ENCODE data around the gene PKHD1.

The PKHD1 gene

GRCh38 chr6:51901766-51902764, 185.3 kb downstream of the PKHD1 start:
- Histone ChIP-seq H3K36me3 (ENCODE audit: control insufficient read depth, insufficient read depth, low read length) (no peaks in the 10 kb centered on the region), H3K27ac (ENCODE audit: low read depth, low read length, severe bottlenecking) (no peak overlapping the region), H3K4me3 (ENCODE audit: extremely low read depth, insufficient read depth, low read length, poor library complexity, severe bottlenecking) (no peak overlapping the region), H3K4me1 (ENCODE audit: control insufficient read depth, insufficient read depth, low read length, poor library complexity, severe bottlenecking) (no peaks in the 10 kb centered on the region), H3K9me3 (ENCODE audit: control insufficient read depth, low read length) (no peaks in the 10 kb centered on the region)
- 71 to 100% methylated on average over 1 to 2 of the region's 4 CpGs for WGBS, 2 experiments (ENCODE audit: insufficient coverage in 2 of 2)

- Histone ChIP-seq H3K4me3 (ENCODE audit: extremely low read depth, insufficient read depth, low read length, poor library complexity, severe bottlenecking) (no peak overlapping the region), H3K27ac (ENCODE audit: low read depth, low read length, severe bottlenecking) (no peak overlapping the region), H3K36me3 (ENCODE audit: control insufficient read depth, insufficient read depth, low read length) (no peaks in the 10 kb centered on the region), H3K4me1 (ENCODE audit: control insufficient read depth, insufficient read depth, low read length, poor library complexity, severe bottlenecking) (peaks cover 3% of the 10 kb centered on the region), H3K9me3 (ENCODE audit: control insufficient read depth, low read length) (no peaks in the 10 kb centered on the region)
- 92 to 94% methylated on average over 2 of the region's 4 CpGs for WGBS, 2 experiments (ENCODE audit: insufficient coverage in 2 of 2)
Observed at GRCh38 chr6:51893366-51893765, 194.0 kb downstream of the PKHD1 start.

- Histone ChIP-seq H3K27ac (ENCODE audit: low read depth, low read length, severe bottlenecking) (no peak overlapping the region), H3K4me1 (ENCODE audit: control insufficient read depth, insufficient read depth, low read length, poor library complexity, severe bottlenecking) (peaks cover 3% of the 10 kb centered on the region), H3K36me3 (ENCODE audit: control insufficient read depth, insufficient read depth, low read length) (no peaks in the 10 kb centered on the region), H3K4me3 (ENCODE audit: extremely low read depth, insufficient read depth, low read length, poor library complexity, severe bottlenecking) (no peak overlapping the region), H3K9me3 (ENCODE audit: control insufficient read depth, low read length) (no peaks in the 10 kb centered on the region)
- WGBS, 2 experiments (ENCODE audit: insufficient coverage in 2 of 2): 100% methylated on average over 1 of the region's 4 CpGs; no CpG with 5 or more reads in 1 of the 2 experiments
Observed at GRCh38 chr6:51892750-51893149, 194.7 kb downstream of the PKHD1 start.

- Histone ChIP-seq H3K4me1 (ENCODE audit: control insufficient read depth, insufficient read depth, low read length, poor library complexity, severe bottlenecking) (peaks cover 3% of the 10 kb centered on the region), H3K9me3 (ENCODE audit: control insufficient read depth, low read length) (no peaks in the 10 kb centered on the region), H3K4me3 (ENCODE audit: extremely low read depth, insufficient read depth, low read length, poor library complexity, severe bottlenecking) (no peak overlapping the region), H3K36me3 (ENCODE audit: control insufficient read depth, insufficient read depth, low read length) (no peaks in the 10 kb centered on the region), H3K27ac (ENCODE audit: low read depth, low read length, severe bottlenecking) (no peak overlapping the region)
- 100% methylated on average over 1 of the region's 3 CpGs; no CpG with 5 or more reads in 1 of the 2 experiments for WGBS, 2 experiments (ENCODE audit: insufficient coverage in 2 of 2)
Observed at GRCh38 chr6:51892339-51892738, 195.1 kb downstream of the PKHD1 start.

- 87 to 90% methylated on average over 3 to 4 of the region's 4 CpGs for WGBS, 2 experiments (ENCODE audit: insufficient coverage in 2 of 2)
- Histone ChIP-seq H3K4me3 (ENCODE audit: extremely low read depth, insufficient read depth, low read length, poor library complexity, severe bottlenecking) (no peak overlapping the region), H3K9me3 (ENCODE audit: control insufficient read depth, low read length) (no peaks in the 10 kb centered on the region), H3K36me3 (ENCODE audit: control insufficient read depth, insufficient read depth, low read length) (no peaks in the 10 kb centered on the region), H3K27ac (ENCODE audit: low read depth, low read length, severe bottlenecking) (no peak overlapping the region), H3K4me1 (ENCODE audit: control insufficient read depth, insufficient read depth, low read length, poor library complexity, severe bottlenecking) (peaks cover 3% of the 10 kb centered on the region)
Observed at GRCh38 chr6:51891784-51892183, 195.6 kb downstream of the PKHD1 start.

GRCh38 chr6:51887859-51888258, 199.6 kb downstream of the PKHD1 start:
- no peak overlapping the region for H3K4me3 ChIP-seq (ENCODE audit: extremely low read depth, insufficient read depth, low read length, poor library complexity, severe bottlenecking)
- WGBS, 2 experiments (ENCODE audit: insufficient coverage in 2 of 2): 78 to 100% methylated on average over 1 of the region's 2 CpGs
- no peak overlapping the region for H3K27ac ChIP-seq (ENCODE audit: low read depth, low read length, severe bottlenecking)
- H3K4me1 ChIP-seq (ENCODE audit: control insufficient read depth, insufficient read depth, low read length, poor library complexity, severe bottlenecking): no peaks in the 10 kb centered on the region
- no peaks in the 10 kb centered on the region for H3K36me3 ChIP-seq (ENCODE audit: control insufficient read depth, insufficient read depth, low read length)
- H3K9me3 ChIP-seq (ENCODE audit: control insufficient read depth, low read length): no peaks in the 10 kb centered on the region

GRCh38 chr6:51885957-51886356, 201.5 kb downstream of the PKHD1 start:
- Histone ChIP-seq H3K27ac (ENCODE audit: low read depth, low read length, severe bottlenecking) (no peak overlapping the region), H3K36me3 (ENCODE audit: control insufficient read depth, insufficient read depth, low read length) (no peaks in the 10 kb centered on the region), H3K4me3 (ENCODE audit: extremely low read depth, insufficient read depth, low read length, poor library complexity, severe bottlenecking) (no peak overlapping the region), H3K9me3 (ENCODE audit: control insufficient read depth, low read length) (no peaks in the 10 kb centered on the region), H3K4me1 (ENCODE audit: control insufficient read depth, insufficient read depth, low read length, poor library complexity, severe bottlenecking) (no peaks in the 10 kb centered on the region)
- WGBS, 2 experiments (ENCODE audit: insufficient coverage in 2 of 2): 40% methylated on average over 1 of the region's 2 CpGs; no CpG with 5 or more reads in 1 of the 2 experiments

GRCh38 chr6:51868591-51869355, 218.6 kb downstream of the PKHD1 start:
- Histone ChIP-seq H3K36me3 (ENCODE audit: control insufficient read depth, insufficient read depth, low read length) (no peaks in the 10 kb centered on the region), H3K4me1 (ENCODE audit: control insufficient read depth, insufficient read depth, low read length, poor library complexity, severe bottlenecking) (no peaks in the 10 kb centered on the region), H3K4me3 (ENCODE audit: extremely low read depth, insufficient read depth, low read length, poor library complexity, severe bottlenecking) (no peak overlapping the region), H3K9me3 (ENCODE audit: control insufficient read depth, low read length) (no peaks in the 10 kb centered on the region), H3K27ac (ENCODE audit: low read depth, low read length, severe bottlenecking) (no peak overlapping the region)

- Histone ChIP-seq H3K4me3 (ENCODE audit: extremely low read depth, insufficient read depth, low read length, poor library complexity, severe bottlenecking) (no peak overlapping the region), H3K4me1 (ENCODE audit: control insufficient read depth, insufficient read depth, low read length, poor library complexity, severe bottlenecking) (no peaks in the 10 kb centered on the region), H3K27ac (ENCODE audit: low read depth, low read length, severe bottlenecking) (no peak overlapping the region), H3K9me3 (ENCODE audit: control insufficient read depth, low read length) (no peaks in the 10 kb centered on the region), H3K36me3 (ENCODE audit: control insufficient read depth, insufficient read depth, low read length) (no peaks in the 10 kb centered on the region)
- WGBS, 2 experiments (ENCODE audit: insufficient coverage in 2 of 2): 0% methylated on average over 1 of the region's 2 CpGs; no CpG with 5 or more reads in 1 of the 2 experiments
Observed at GRCh38 chr6:51866867-51867266, 220.5 kb downstream of the PKHD1 start.

- 60 to 100% methylated on average over 1 of the region's 1 CpG for WGBS, 2 experiments (ENCODE audit: insufficient coverage in 2 of 2)
- H3K36me3 ChIP-seq (ENCODE audit: control insufficient read depth, insufficient read depth, low read length): no peaks in the 10 kb centered on the region
- H3K27ac ChIP-seq (ENCODE audit: low read depth, low read length, severe bottlenecking): no peak overlapping the region
- no peaks in the 10 kb centered on the region for H3K9me3 ChIP-seq (ENCODE audit: control insufficient read depth, low read length)
- no peaks in the 10 kb centered on the region for H3K4me1 ChIP-seq (ENCODE audit: control insufficient read depth, insufficient read depth, low read length, poor library complexity, severe bottlenecking)
- no peak overlapping the region for H3K4me3 ChIP-seq (ENCODE audit: extremely low read depth, insufficient read depth, low read length, poor library complexity, severe bottlenecking)
Observed at GRCh38 chr6:51865996-51866395, 221.4 kb downstream of the PKHD1 start.
